ENCODE results near the gene XPR1.

XPR1 gene

GRCh38 chr1:180732866-180733265 lies 101.0 kb downstream of the XPR1 start:
- TF ChIP-seq PAX5 (IDR thresholded peaks at IDR 0.05; ENCODE audit: insufficient read depth, low read length, severe bottlenecking) (no peak), SPI1 (IDR thresholded peaks at IDR 0.05; ENCODE audit: low read depth, low read length) (no peak), POLR2A (IDR thresholded peaks at IDR 0.05; ENCODE audit: low read depth, low read length) (no peak), POU2F2 (IDR thresholded peaks at IDR 0.05; ENCODE audit: low read depth, low read length) (no peak), POLR2AphosphoS5 (IDR thresholded peaks at IDR 0.05; ENCODE audit: low read depth, low read length) (no peak)
- FAIRE-seq (no peak), DNase-seq (ENCODE audit: insufficient read length, low spot score) (no peak)

GRCh38 chr1:180734366-180734765 lies 102.5 kb downstream of the XPR1 start:
- FAIRE-seq (no peak), DNase-seq (ENCODE audit: insufficient read length, low spot score) (no peak)
- TF ChIP-seq PAX5 (IDR thresholded peaks at IDR 0.05; ENCODE audit: insufficient read depth, low read length, severe bottlenecking) = no peak
- TF ChIP-seq SPI1 (IDR thresholded peaks at IDR 0.05; ENCODE audit: low read depth, low read length) = no peak
- TF ChIP-seq POLR2AphosphoS5 (IDR thresholded peaks at IDR 0.05; ENCODE audit: low read depth, low read length) = no peak
- TF ChIP-seq POU2F2 (IDR thresholded peaks at IDR 0.05; ENCODE audit: low read depth, low read length) = no peak
- TF ChIP-seq TAF1 (IDR thresholded peaks at IDR 0.05; ENCODE audit: low read depth, low read length) = no peak
- TF ChIP-seq POLR2A (IDR thresholded peaks at IDR 0.05; ENCODE audit: low read depth, low read length) = no peak

GRCh38 chr1:180742663-180743062 lies 110.8 kb downstream of the XPR1 start:
- TF ChIP-seq SPI1 (IDR thresholded peaks at IDR 0.05; ENCODE audit: low read depth, low read length) = no peak
- no peak for TF ChIP-seq POLR2AphosphoS5 (IDR thresholded peaks at IDR 0.05; ENCODE audit: low read depth, low read length)
- TF ChIP-seq PAX5 (IDR thresholded peaks at IDR 0.05; ENCODE audit: insufficient read depth, low read length, severe bottlenecking) = no peak
- no peak for TF ChIP-seq TAF1 (IDR thresholded peaks at IDR 0.05; ENCODE audit: low read depth, low read length)
- TF ChIP-seq POLR2A (IDR thresholded peaks at IDR 0.05; ENCODE audit: low read depth, low read length) = no peak
- TF ChIP-seq POU2F2 (IDR thresholded peaks at IDR 0.05; ENCODE audit: low read depth, low read length) = no peak
- DNase-seq (ENCODE audit: insufficient read length, low spot score) (no peak), FAIRE-seq (no peak)

DNA sequence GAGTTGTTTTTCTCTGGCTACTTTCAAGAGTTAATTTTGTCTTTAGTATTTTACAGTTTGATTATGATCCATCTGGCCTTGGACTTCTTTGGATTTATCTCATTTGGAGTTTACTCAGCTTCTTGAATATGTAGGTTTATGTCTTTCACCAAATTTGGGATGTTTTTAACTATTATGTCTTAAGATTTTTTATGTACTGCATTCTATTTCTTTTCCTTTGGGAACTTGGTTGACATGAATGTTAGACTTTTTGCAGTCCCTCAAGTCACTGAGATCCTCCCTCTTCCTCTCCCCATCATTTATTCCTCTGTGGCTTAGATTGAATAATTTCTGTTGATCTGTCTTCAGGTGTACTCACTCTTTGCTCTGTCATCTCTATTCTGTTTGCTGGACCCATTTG lies 112.0 kb downstream of the XPR1 start:
- no peak for TF ChIP-seq SPI1 (IDR thresholded peaks at IDR 0.05; ENCODE audit: low read depth, low read length)
- no peak for TF ChIP-seq TAF1 (IDR thresholded peaks at IDR 0.05; ENCODE audit: low read depth, low read length)
- TF ChIP-seq POLR2A (IDR thresholded peaks at IDR 0.05; ENCODE audit: low read depth, low read length) = no peak
- TF ChIP-seq POLR2AphosphoS5 (IDR thresholded peaks at IDR 0.05; ENCODE audit: low read depth, low read length) = no peak
- TF ChIP-seq PAX5 (IDR thresholded peaks at IDR 0.05; ENCODE audit: insufficient read depth, low read length, severe bottlenecking) = no peak
- TF ChIP-seq POU2F2 (IDR thresholded peaks at IDR 0.05; ENCODE audit: low read depth, low read length) = no peak
- DNase-seq (ENCODE audit: insufficient read length, low spot score) (no peak), FAIRE-seq (no peak)

DNA sequence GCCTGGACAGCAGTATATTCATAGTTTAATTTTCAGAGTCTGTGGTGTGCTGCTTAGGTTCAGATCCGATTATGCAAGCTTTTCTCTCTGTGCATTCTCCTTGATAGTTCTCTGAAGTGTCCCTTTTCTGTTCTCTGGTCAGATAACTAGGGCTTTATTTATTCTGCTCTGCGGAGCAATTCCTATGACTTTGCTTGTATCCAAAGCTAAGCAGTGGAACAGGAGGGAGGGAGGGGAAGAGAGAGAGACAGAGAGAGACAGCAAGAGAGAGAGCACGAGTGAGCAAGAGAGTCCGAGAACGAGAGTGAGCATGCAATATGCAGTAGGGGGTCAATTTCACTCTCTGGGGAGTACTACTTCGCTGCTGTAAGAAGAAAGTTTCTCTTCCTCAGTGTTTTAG lies 113.3 kb downstream of the XPR1 start:
- FAIRE-seq (no peak), DNase-seq (ENCODE audit: insufficient read length, low spot score) (no peak)
- no peak for TF ChIP-seq POU2F2 (IDR thresholded peaks at IDR 0.05; ENCODE audit: low read depth, low read length)
- TF ChIP-seq PAX5 (IDR thresholded peaks at IDR 0.05; ENCODE audit: insufficient read depth, low read length, severe bottlenecking) = no peak
- no peak for TF ChIP-seq SPI1 (IDR thresholded peaks at IDR 0.05; ENCODE audit: low read depth, low read length)
- TF ChIP-seq TAF1 (IDR thresholded peaks at IDR 0.05; ENCODE audit: low read depth, low read length) = no peak
- TF ChIP-seq POLR2AphosphoS5 (IDR thresholded peaks at IDR 0.05; ENCODE audit: low read depth, low read length) = no peak
- no peak for TF ChIP-seq POLR2A (IDR thresholded peaks at IDR 0.05; ENCODE audit: low read depth, low read length)

- TF ChIP-seq PAX5 (IDR thresholded peaks at IDR 0.05; ENCODE audit: insufficient read depth, low read length, severe bottlenecking) (no peak), POLR2A (IDR thresholded peaks at IDR 0.05; ENCODE audit: low read depth, low read length) (no peak), TAF1 (IDR thresholded peaks at IDR 0.05; ENCODE audit: low read depth, low read length) (no peak), POU2F2 (IDR thresholded peaks at IDR 0.05; ENCODE audit: low read depth, low read length) (no peak), POLR2AphosphoS5 (IDR thresholded peaks at IDR 0.05; ENCODE audit: low read depth, low read length) (no peak), SPI1 (IDR thresholded peaks at IDR 0.05; ENCODE audit: low read depth, low read length) (no peak)
- FAIRE-seq (no peak), DNase-seq (ENCODE audit: insufficient read length, low spot score) (no peak)
Observed at GRCh38 chr1:180751921-180752320, 120.1 kb downstream of the XPR1 start.

DNA sequence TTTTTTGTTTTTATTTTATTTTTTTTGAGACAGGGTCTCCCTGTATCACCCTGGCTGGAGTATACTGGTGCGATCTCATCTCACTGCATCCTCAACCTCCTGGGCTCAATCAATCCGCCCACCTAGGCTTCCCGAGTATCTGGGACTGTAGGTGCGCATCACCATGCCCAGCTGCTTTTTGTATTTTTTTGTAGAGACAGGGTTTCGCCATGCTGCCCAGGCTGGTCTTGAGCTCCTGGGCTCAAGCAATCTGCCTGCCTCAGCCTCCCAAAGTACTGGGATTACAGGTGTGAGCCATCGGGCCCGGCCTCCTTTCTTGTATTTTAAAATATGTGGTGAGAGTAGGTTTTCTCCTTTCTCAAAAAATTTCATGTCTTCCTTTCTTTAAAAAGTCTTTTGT lies 122.6 kb downstream of the XPR1 start:
- TF ChIP-seq PAX5 (IDR thresholded peaks at IDR 0.05; ENCODE audit: insufficient read depth, low read length, severe bottlenecking) = no peak
- no peak for TF ChIP-seq SPI1 (IDR thresholded peaks at IDR 0.05; ENCODE audit: low read depth, low read length)
- TF ChIP-seq TAF1 (IDR thresholded peaks at IDR 0.05; ENCODE audit: low read depth, low read length) = no peak
- TF ChIP-seq POLR2AphosphoS5 (IDR thresholded peaks at IDR 0.05; ENCODE audit: low read depth, low read length) = no peak
- no peak for TF ChIP-seq POU2F2 (IDR thresholded peaks at IDR 0.05; ENCODE audit: low read depth, low read length)
- TF ChIP-seq POLR2A (IDR thresholded peaks at IDR 0.05; ENCODE audit: low read depth, low read length) = no peak
- no peak for FAIRE-seq
- no peak for DNase-seq (ENCODE audit: insufficient read length, low spot score)

DNA sequence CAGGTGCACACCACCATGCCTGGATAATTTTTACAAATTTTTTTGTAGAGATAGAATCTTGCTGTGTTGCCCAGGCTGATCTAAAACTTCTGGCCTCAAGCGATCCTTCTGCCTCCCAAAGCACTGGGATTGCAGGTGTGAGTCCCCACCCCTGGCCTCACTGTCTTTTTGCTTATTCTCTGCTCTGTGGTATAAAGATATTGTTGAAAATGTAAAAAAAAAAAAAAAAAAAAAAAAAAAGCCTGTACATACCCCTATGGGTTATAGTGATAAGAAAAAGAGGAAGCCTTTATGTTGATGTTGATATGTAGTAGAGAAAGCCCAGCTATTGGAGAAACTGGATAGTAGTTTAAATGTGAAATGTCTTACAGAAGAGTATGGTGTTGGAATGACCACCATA lies 125.8 kb downstream of the XPR1 start:
- TF ChIP-seq SPI1 (IDR thresholded peaks at IDR 0.05; ENCODE audit: low read depth, low read length) (no peak), POLR2AphosphoS5 (IDR thresholded peaks at IDR 0.05; ENCODE audit: low read depth, low read length) (no peak), TAF1 (IDR thresholded peaks at IDR 0.05; ENCODE audit: low read depth, low read length) (no peak), POU2F2 (IDR thresholded peaks at IDR 0.05; ENCODE audit: low read depth, low read length) (no peak), PAX5 (IDR thresholded peaks at IDR 0.05; ENCODE audit: insufficient read depth, low read length, severe bottlenecking) (no peak), POLR2A (IDR thresholded peaks at IDR 0.05; ENCODE audit: low read depth, low read length) (no peak)
- DNase-seq (ENCODE audit: insufficient read length, low spot score) = no peak
- no peak for FAIRE-seq

DNA sequence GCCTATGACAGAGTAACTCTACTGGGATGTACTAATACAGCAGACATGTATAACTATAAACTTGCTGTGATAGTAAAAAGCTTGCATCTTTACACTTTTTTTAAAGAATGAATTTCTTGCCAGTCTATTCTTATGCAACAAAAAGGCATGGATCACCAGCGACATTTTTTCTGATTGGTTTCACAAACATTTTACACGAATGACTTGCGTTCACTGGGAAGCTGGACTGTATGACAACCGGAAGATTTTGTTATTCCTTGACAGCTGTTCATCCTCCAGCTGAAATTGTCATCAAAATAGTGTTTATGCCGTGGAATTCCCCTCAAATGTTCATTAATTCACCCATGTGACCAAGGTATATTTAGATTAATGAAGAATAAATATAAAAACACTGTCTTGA lies 131.0 kb downstream of the XPR1 start:
- FAIRE-seq (no peak), DNase-seq (ENCODE audit: insufficient read length, low spot score) (no peak)
- TF ChIP-seq TAF1 (IDR thresholded peaks at IDR 0.05; ENCODE audit: low read depth, low read length) (no peak), SPI1 (IDR thresholded peaks at IDR 0.05; ENCODE audit: low read depth, low read length) (no peak), POLR2AphosphoS5 (IDR thresholded peaks at IDR 0.05; ENCODE audit: low read depth, low read length) (no peak), POLR2A (IDR thresholded peaks at IDR 0.05; ENCODE audit: low read depth, low read length) (no peak), PAX5 (IDR thresholded peaks at IDR 0.05; ENCODE audit: insufficient read depth, low read length, severe bottlenecking) (no peak), POU2F2 (IDR thresholded peaks at IDR 0.05; ENCODE audit: low read depth, low read length) (no peak)

GRCh38 chr1:180765151-180765550 lies 133.3 kb downstream of the XPR1 start:
- DNase-seq (ENCODE audit: insufficient read length, low spot score) (no peak), FAIRE-seq (no peak)
- TF ChIP-seq TAF1 (IDR thresholded peaks at IDR 0.05; ENCODE audit: low read depth, low read length) (no peak), POLR2AphosphoS5 (IDR thresholded peaks at IDR 0.05; ENCODE audit: low read depth, low read length) (no peak), POU2F2 (IDR thresholded peaks at IDR 0.05; ENCODE audit: low read depth, low read length) (no peak), POLR2A (IDR thresholded peaks at IDR 0.05; ENCODE audit: low read depth, low read length) (no peak), PAX5 (IDR thresholded peaks at IDR 0.05; ENCODE audit: insufficient read depth, low read length, severe bottlenecking) (no peak), SPI1 (IDR thresholded peaks at IDR 0.05; ENCODE audit: low read depth, low read length) (no peak)
